Suppressor macrophage (primary cell): Measurements from ENCODE around the gene BCAS4.

Experiments
- DNase-seq, 4 experiments: peaks; one replicate each; pipeline ENCODE4 v3.0.0-alpha.2; 2020 to 2022

The BCAS4 gene

GRCh38 chr20:50855498-50856474 lies 60.9 kb downstream of the BCAS4 start:
- peak in 1 of 4 experiments; percentile 2 for DNase-seq

- DNase-seq = no peak
Observed at GRCh38 chr20:50856475-50857041, 61.7 kb downstream of the BCAS4 start.

GRCh38 chr20:50857348-50857747 lies 62.5 kb downstream of the BCAS4 start:
- DNase-seq = no peak

GRCh38 chr20:50858525-50858924 lies 63.7 kb downstream of the BCAS4 start:
- DNase-seq = no peak

- DNase-seq = no peak
Observed at GRCh38 chr20:50859161-50859560, 64.3 kb downstream of the BCAS4 start.

GRCh38 chr20:50861012-50861411 lies 66.2 kb downstream of the BCAS4 start:
- no peak for DNase-seq

GRCh38 chr20:50862546-50862945 lies 67.7 kb downstream of the BCAS4 start:
- no peak for DNase-seq

- no peak for DNase-seq
Observed at GRCh38 chr20:50865114-50865513, 70.3 kb downstream of the BCAS4 start.

GRCh38 chr20:50865591-50865990 lies 70.7 kb downstream of the BCAS4 start:
- no peak for DNase-seq

GRCh38 chr20:50866036-50866685 lies 71.3 kb downstream of the BCAS4 start:
- DNase-seq = no peak

GRCh38 chr20:50866831-50867230 lies 72.0 kb downstream of the BCAS4 start:
- DNase-seq = no peak

GRCh38 chr20:50867805-50868204 lies 72.9 kb downstream of the BCAS4 start:
- no peak for DNase-seq

- no peak for DNase-seq
Observed at GRCh38 chr20:50868509-50869495, 73.9 kb downstream of the BCAS4 start.

GRCh38 chr20:50870561-50871161 lies 75.8 kb downstream of the BCAS4 start:
- DNase-seq = no peak

GRCh38 chr20:50872560-50873425 lies 77.9 kb downstream of the BCAS4 start:
- no peak for DNase-seq

GRCh38 chr20:50873585-50873984 lies 78.7 kb downstream of the BCAS4 start:
- DNase-seq = no peak

GRCh38 chr20:50874111-50874757 lies 79.4 kb downstream of the BCAS4 start:
- no peak for DNase-seq

GRCh38 chr20:50874758-50875665 lies 80.2 kb downstream of the BCAS4 start:
- DNase-seq = no peak

GRCh38 chr20:50876063-50876685 lies 81.3 kb downstream of the BCAS4 start:
- no peak for DNase-seq
